ENCODE measurements around the gene UNC5B. TPM values are rescaled to one million over a fixed set of nuclear protein-coding genes. Genes with fewer than 3 reads are reported as not detected.

UNC5B gene
- total RNA-seq, 1 experiment from 2014 or later, result 9.9 TPM

- BruUV-seq (replicated peaks), result no TSS peak
Measured at GRCh38 chr10:71282323-71282680, 69.9 kb downstream of the UNC5B start.

GRCh38 chr10:71283410-71283809 is 71.0 kb downstream of the UNC5B start:
- H3K27me3 ChIP-seq (replicated peaks; ENCODE audit: insufficient read depth, low read depth, low read length, poor library complexity), result no peaks in the 10 kb centered on the region
- DNase-seq (ENCODE audit: low spot score), result no peak
- BruUV-seq (replicated peaks), result no TSS peak
- TF ChIP-seq CTCF (conservative IDR thresholded peaks at IDR 0.05; ENCODE audit: low read depth, low read length) (no peak), EZH2 (IDR thresholded peaks at IDR 0.05; ENCODE audit: borderline replicate concordance, low read depth, low read length, poor library complexity, severe bottlenecking) (no peak)
- no peaks in the 10 kb centered on the region for H3K9me3 ChIP-seq (ENCODE audit: low read depth, low read length, poor library complexity, severe bottlenecking)
- H3K4me1 ChIP-seq (ENCODE audit: insufficient read depth, low read length, poor library complexity, severe bottlenecking), result peaks cover 27% of the 10 kb centered on the region
- ChIA-PET POLR2A (ENCODE audit: low non-redundant PET) (no interaction called here), CTCF (no interaction called here)
- no peak overlapping the region for H3K4me3 ChIP-seq (ENCODE audit: low read depth, low read length, poor library complexity, severe bottlenecking)
- H3K36me3 ChIP-seq (ENCODE audit: insufficient read depth, low read length, poor library complexity, severe bottlenecking), result peaks cover 4% of the 10 kb centered on the region
- intact Hi-C loops (cut with micrococcal nuclease; ENCODE audit: unreplicated experiment), result loop anchor here (10.0 kb wide), 1 partner anchor 729 kb away; no protein-coding TSS in a partner anchor
- H3K27ac ChIP-seq (ENCODE audit: low read depth, low read length, poor library complexity, severe bottlenecking), result no peak overlapping the region

More at GRCh38 chr10:71282323-71282680, 69.9 kb downstream of the UNC5B start:
- ChIA-PET POLR2A (ENCODE audit: low non-redundant PET) (no interaction called here), CTCF (no interaction called here)
- H3K36me3 ChIP-seq (ENCODE audit: insufficient read depth, low read length, poor library complexity, severe bottlenecking), result peaks cover 4% of the 10 kb centered on the region
- H3K27ac ChIP-seq (ENCODE audit: low read depth, low read length, poor library complexity, severe bottlenecking), result no peak overlapping the region
- intact Hi-C loops (cut with micrococcal nuclease; ENCODE audit: unreplicated experiment), result loop anchor here (10.0 kb wide), 1 partner anchor 728 kb away; no protein-coding TSS in a partner anchor
- no peaks in the 10 kb centered on the region for H3K9me3 ChIP-seq (ENCODE audit: low read depth, low read length, poor library complexity, severe bottlenecking)
- no peak for TF ChIP-seq EZH2 (IDR thresholded peaks at IDR 0.05; ENCODE audit: borderline replicate concordance, low read depth, low read length, poor library complexity, severe bottlenecking)
- no peak for TF ChIP-seq CTCF (conservative IDR thresholded peaks at IDR 0.05; ENCODE audit: low read depth, low read length)
- no peak for DNase-seq (ENCODE audit: low spot score)
- no peaks in the 10 kb centered on the region for H3K27me3 ChIP-seq (replicated peaks; ENCODE audit: insufficient read depth, low read depth, low read length, poor library complexity)
- H3K4me3 ChIP-seq (ENCODE audit: low read depth, low read length, poor library complexity, severe bottlenecking), result no peak overlapping the region
- H3K4me1 ChIP-seq (ENCODE audit: insufficient read depth, low read length, poor library complexity, severe bottlenecking), result peaks cover 29% of the 10 kb centered on the region

- CTCF ChIA-PET, result interaction anchor here (1.0 to 1.4 kb wide), 2 partner anchors 14 to 381 kb away, joined by 7 read pairs; no protein-coding TSS in a partner anchor
- intact Hi-C loops (cut with micrococcal nuclease; ENCODE audit: unreplicated experiment), result loop anchor here (2.0 to 10.0 kb wide), 3 partner anchors 359 to 729 kb away; no protein-coding TSS in a partner anchor
- POLR2A ChIA-PET (ENCODE audit: low non-redundant PET), result no interaction called here
- Histone ChIP-seq H3K4me1 (ENCODE audit: insufficient read depth, low read length, poor library complexity, severe bottlenecking) (peaks cover 22% of the 10 kb centered on the region), H3K9me3 (ENCODE audit: low read depth, low read length, poor library complexity, severe bottlenecking) (no peaks in the 10 kb centered on the region), H3K36me3 (ENCODE audit: insufficient read depth, low read length, poor library complexity, severe bottlenecking) (peaks cover 4% of the 10 kb centered on the region), H3K4me3 (ENCODE audit: low read depth, low read length, poor library complexity, severe bottlenecking) (no peak overlapping the region), H3K27me3 (replicated peaks; ENCODE audit: insufficient read depth, low read depth, low read length, poor library complexity) (no peaks in the 10 kb centered on the region), H3K27ac (ENCODE audit: low read depth, low read length, poor library complexity, severe bottlenecking) (no peak overlapping the region)
- DNase-seq (ENCODE audit: low spot score), result no peak
- TF ChIP-seq EZH2 (IDR thresholded peaks at IDR 0.05; ENCODE audit: borderline replicate concordance, low read depth, low read length, poor library complexity, severe bottlenecking) (no peak), CTCF (conservative IDR thresholded peaks at IDR 0.05; ENCODE audit: low read depth, low read length) (no peak)
- no TSS peak for BruUV-seq (replicated peaks)
Measured at GRCh38 chr10:71283876-71284275, 71.5 kb downstream of the UNC5B start.

All from A673 (cell line).